T47D (cell line): Measurements from ENCODE around the gene CARD11.

ENCODE experiments used
- DNase-seq, 2 experiments: peaks; one replicate each; pipeline versions ENCODE4 v3.0.0 to v3.0.0-alpha.2; 2011 to 2012; ENCODE audit warnings: low read depth in 1 of 2, low spot score in 1 of 2
- JUND ChIP-seq: IDR thresholded peaks from 2 replicates; pipeline ENCODE4 v1.6.1; 2012; ENCODE audit warnings: low read depth
- in situ Hi-C: cut with HindIII; loops from 2 replicates; pipeline ENCODE4 v1.10.0; 2016; ENCODE audit warnings: low sequenced_read_pairs, low pct_unique_long_range_greater_than_20kb

Gene CARD11

DNA sequence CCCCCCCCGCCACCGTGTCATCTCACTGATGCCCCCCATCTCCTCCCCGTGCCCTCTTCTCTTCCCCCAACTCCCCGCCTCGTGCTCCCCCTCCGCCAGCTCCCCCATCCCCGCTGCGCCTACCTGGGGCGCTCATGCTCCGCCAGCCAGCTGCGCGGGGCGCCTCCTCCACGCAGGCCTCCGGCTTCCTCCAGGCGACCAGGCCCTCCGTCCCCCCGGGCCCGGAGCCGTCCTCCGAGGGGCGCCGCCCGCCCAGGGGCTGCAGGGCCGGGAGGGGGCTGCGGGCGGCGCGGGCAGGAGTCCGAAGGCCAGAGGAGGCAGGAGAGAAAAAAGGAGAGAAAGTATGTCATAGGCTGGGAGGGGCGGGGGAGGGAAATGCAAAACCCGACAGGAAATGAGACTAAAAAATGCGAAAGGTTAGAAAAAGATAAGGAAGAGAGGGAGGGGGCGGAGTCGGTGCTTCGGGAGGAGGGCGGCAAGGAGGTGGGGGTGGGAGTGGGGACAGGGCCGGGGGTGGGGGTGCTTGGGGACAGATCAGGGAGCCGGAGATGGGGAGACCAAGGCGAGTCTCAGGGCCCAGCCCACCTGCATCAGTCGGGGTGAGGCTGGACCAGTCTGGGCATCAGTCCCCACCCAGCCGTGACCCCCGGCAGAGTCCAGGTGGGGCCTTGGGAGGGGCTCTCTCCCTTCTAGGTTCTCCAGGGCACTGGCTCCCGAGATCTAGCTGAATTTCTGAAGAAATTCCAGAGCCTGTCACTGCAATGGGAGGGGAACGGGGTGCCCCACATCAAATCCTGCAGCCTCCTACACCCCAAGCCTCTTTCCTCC is at the start of gene CARD11:
TSS of gene CARD11 (minus strand) at position 324 of the 828 bp plus-strand sequence. CDS start 85,361 bp downstream, outside the sequence.
- TF ChIP-seq JUND, result no peak
- in situ Hi-C loops, result no loop called here
- no peak for DNase-seq

DNA sequence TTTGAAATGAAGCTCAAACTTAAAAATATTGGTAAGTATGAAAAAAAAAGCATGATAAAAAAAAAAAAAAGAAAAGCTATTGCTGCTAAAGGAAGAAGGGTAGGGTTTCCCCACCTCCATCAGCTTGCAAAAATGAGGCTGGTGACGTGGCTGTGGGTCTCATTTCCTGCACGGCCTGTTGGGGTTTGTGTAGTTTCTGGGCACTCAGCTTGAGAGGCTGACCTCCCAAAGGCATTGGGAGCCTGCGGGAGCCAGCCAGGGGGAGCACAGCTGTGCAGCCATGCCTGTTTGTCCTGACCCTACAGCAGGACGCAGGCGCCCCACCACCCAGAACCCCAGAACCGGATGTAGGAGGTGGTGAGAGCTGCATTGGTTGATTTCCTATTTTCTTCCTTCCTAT is 48.8 kb upstream of the CARD11 start:
- no peak for DNase-seq
- in situ Hi-C loops, result no loop called here
- no peak for TF ChIP-seq JUND

DNA sequence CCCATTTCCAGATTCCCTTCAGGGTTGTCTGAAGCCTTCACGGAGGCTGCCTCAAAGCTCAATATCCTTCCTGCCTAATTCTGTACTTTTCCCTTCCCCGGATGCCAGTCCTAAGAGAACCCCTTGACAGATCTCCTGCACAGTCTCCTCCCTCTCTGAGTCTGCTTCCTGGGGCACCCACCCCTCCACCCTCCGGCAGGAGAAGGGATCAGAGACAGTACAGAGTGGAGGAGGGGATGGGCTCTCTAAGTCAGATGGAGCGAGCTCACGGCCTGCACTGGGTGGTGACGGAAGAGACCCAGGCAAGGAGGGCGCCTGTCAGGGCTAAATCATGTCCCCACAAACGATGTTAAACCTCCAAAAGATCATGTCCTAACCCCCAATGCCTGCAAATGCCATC is 48.0 kb upstream of the CARD11 start:
- no peak for TF ChIP-seq JUND
- no peak for DNase-seq

DNA sequence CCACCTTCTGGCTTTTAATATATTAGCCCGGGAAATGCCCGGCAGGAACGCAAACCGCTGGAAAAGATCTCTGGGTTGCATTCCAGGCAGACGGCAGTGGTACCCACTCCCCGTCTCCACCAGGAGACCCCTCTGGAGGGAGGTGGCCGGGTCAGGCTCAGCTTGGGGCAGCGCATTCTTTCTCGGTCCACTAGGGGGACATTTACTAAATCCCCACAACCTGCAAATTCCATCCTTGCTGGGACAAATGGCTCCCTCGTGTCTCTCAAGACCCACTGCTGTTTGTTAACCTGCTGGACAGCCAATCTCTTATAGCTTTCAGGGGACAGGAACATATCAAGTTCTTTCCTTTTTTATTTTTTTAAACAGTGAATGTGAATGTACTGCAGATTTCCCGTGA is 45.8 kb upstream of the CARD11 start:
- peak; percentile 28 to 51 for DNase-seq
- in situ Hi-C loops, result no loop called here
- no peak for TF ChIP-seq JUND

More for the DNA sequence above, 48.0 kb upstream of the CARD11 start:
- in situ Hi-C loops, result no loop called here

DNA sequence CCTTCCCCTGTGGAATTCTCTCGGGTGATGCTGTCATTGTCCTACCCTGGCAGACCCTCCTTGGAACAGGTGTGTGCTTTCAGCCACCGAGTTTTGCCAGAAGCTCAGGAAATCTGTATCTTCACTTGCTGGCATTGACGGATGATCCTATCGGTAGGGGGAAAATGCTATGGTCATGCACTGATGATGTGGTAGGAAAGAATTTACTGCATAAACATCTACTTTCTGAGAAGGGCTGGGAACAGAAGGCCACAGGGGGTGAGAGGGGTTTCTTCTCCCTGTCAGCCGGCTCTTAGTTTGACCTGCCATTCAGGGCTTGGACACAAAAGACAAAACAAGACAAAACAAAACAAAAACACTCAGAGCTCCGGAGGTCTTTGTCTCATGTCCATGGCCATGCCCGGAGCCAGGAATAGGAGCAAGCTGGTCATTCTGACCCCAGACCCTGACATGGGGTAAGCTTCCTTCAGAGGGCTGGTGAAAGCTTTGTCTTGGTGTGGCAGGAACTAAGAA is 43.6 kb upstream of the CARD11 start:
- no peak for DNase-seq
- in situ Hi-C loops, result no loop called here
- no peak for TF ChIP-seq JUND

DNA sequence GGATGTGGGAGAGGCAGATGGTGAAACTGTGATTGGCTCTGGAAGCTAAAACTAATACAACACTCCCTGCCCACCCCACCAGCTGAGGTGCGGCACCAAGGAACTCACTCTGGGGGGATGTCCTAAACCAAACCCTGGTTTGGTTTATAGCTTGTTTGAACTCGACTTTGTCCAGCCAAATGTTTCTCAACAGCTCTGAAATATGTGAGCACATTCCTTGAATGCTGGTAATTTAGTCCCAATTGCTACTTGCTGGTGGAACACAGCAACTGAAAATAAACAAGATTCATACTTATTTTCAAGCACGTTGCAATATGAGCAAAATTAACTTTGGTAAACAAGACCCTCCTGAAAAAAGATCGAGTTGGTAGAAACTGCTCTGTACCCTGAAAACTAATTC is 39.7 kb upstream of the CARD11 start:
- no peak for TF ChIP-seq JUND
- in situ Hi-C loops, result no loop called here
- no peak for DNase-seq

DNA sequence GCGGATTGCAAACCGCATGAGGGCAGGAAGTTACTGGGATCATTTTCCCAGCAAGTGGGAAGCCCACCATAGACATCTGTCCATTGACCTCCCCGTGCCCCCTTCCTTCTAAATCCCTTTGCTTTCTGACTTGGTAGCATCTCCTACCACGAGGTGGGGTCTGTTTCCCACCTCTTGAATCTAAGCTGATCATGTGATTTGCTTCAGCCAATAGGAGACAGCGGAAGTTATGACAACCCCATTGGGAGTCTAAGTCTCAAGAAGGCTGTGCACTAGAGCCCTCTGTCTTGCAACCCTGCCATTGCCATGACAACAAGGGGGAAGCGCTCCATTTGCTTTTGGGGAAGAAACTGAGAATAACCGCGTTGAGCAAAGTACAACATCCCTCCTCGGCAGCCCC is 39.2 kb upstream of the CARD11 start:
- in situ Hi-C loops, result no loop called here
- no peak for DNase-seq

DNA sequence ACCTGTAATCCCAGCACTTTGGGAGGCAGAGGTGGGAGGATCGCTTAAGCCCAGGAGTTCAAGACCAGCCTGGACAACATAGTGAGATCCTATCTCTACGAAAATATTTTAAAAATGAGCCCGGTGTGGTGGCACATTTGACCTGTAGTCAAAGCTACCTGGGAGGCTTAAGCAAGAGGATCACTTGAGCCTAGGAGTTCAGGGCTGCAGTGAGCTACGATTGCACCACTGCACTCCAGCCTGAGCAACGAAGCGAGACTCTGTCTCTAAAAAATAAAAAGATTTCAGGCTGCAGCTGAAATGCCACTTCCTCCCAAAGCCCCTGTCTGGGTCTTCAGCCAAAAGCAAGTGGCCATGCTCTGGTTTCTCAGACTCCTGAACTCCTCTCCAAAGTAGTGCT is 38.7 kb upstream of the CARD11 start:
- no peak for TF ChIP-seq JUND
- peak in 1 of 2 experiments; percentile 39 for DNase-seq
- in situ Hi-C loops, result no loop called here

More for the DNA sequence above, 39.2 kb upstream of the CARD11 start:
- TF ChIP-seq JUND, result no peak

DNA sequence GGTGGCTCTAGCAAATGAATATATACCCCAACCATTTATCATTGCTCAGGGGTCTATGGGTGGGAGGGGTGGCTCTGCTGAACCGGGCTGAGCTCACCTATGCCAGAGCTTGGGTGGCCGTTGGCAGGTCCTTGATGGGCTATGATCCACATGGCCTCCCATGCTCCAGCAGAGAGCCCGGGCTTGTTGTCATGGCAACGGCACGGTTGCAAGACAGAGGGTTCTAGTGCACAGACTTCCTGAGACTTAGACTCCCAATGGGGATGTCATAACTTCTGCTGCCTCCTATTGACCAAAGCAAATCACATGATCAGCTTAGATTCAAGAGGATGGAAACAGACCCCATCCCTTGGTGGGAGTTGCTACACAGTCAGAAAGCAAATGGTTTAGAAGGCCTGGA is 36.4 kb upstream of the CARD11 start:
- DNase-seq, result no peak
- TF ChIP-seq JUND, result no peak
- in situ Hi-C loops, result no loop called here

DNA sequence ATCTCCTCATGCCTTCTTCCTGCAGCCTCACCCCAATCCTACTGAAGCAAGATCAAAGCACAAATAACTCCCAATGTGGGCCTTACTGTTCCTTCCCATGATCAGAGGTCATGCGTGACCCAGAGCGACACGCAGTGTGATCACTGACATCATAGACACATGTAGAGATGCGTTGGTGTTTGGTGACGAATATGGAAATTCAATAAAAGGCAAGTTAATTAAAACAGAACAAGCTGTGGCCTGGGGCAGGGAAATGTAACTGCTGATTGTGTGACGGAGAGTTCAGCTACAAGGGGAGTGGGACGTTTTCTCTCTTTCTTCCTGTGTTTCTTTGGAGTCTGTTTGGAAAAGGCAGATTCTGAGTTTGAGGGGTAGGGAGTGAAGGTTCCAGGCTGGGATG is 34.8 kb upstream of the CARD11 start:
- in situ Hi-C loops, result no loop called here
- no peak for TF ChIP-seq JUND
- no peak for DNase-seq

DNA sequence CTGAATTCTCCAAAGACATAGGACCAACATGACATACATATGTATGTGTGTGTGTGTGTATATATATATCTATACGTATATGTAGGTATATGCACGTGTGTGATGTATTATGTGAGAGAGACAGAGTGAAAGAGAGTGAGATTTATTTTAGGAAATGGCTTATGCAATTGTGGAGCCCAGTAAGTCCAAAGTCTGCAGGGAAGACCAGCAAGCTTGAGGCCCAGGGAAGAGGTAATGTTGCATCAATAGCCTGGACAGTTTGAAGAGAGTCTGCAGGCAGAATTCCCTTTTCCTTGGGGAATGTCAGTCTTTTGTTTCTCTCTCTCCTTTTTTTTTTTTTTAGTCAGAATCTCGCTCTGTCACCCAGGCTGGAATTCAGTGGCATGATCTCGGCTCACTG is 33.0 kb upstream of the CARD11 start:
- TF ChIP-seq JUND, result no peak
- DNase-seq, result no peak
- in situ Hi-C loops, result no loop called here

DNA sequence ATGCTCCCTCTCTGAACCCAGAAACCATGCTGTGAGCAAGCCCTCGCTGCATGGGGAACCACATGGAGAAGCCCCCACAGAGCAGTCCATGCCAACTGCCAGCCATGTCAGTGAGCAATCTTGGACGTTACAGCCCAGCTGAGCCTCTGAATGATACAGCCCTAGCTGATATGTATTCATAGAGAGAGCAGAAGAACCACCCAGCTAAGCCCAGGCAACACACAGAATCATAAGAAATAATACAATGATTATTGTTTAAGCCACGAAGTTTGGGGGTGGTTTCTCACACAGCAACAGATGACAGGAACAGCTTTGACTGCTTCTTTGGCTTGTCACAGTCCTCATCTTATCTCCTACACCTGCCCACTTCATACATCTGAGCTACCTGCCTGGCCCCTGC is 32.5 kb upstream of the CARD11 start:
- in situ Hi-C loops, result no loop called here
- DNase-seq, result no peak
- no peak for TF ChIP-seq JUND

DNA sequence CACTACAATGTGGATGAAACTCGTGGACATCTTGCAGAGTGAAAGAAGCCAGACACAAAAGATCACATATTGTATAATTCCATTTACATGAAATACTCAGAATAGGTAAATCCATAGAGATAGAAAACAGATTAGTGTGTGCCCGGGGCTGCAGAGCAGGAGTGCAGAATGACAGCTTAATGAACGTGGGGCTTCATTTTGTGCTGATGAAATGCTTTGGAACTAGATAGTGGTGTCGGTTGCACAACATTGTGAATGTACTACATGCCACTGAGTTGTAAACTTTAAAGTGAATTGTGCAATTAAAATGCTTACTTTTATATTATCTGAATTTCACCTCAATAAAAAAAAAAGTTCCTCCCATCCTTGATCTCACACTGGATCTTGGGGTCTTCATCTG is 31.8 kb upstream of the CARD11 start:
- DNase-seq, result no peak
- in situ Hi-C loops, result no loop called here
- no peak for TF ChIP-seq JUND

DNA sequence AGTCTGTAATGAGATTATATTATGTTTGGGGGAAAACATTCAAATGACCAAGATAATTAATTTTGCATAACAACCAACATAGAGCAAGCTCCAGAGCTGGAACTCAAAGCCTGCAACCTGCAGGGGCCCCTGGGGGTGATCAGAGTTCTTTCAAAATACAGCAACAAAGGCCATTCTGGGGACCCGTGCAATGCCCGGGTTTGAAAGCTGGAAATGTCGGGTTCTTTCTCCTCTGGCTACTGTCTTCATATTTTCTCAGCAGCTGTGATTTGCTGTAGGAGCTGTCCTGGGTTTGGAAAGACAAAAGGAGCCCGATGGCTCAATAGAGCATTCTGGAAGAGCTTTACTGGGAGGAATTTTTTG is 30.8 kb upstream of the CARD11 start:
- in situ Hi-C loops, result no loop called here
- no peak for DNase-seq
- TF ChIP-seq JUND, result no peak
